ENCODE measurements around the gene KIFBP.

GRCh38 chr10:69010151-69010640 is 21.6 kb downstream of the KIFBP start:
- TF ChIP-seq XRCC3 (IDR thresholded peaks at IDR 0.05) (no peak), ATF6 (CRISPR knock-in tag; IDR thresholded peaks at IDR 0.05) (no peak), HMG20A (CRISPR knock-in tag; conservative IDR thresholded peaks at IDR 0.05) (no peak), EP300 (IDR thresholded peaks at IDR 0.05; ENCODE audit: low read length) (no peak), ZNF124 (CRISPR knock-in tag; IDR thresholded peaks at IDR 0.05) (no peak), MNT (conservative IDR thresholded peaks at IDR 0.05) (no peak), ZNF121 (CRISPR knock-in tag; conservative IDR thresholded peaks at IDR 0.05) (no peak), ZNF436 (CRISPR knock-in tag; IDR thresholded peaks at IDR 0.05) (no peak), KLF13 (tag; IDR thresholded peaks at IDR 0.05; ENCODE audit: borderline replicate concordance, low read depth) (no peak), POLR2A (conservative IDR thresholded peaks at IDR 0.05) (no peak), CTCF (IDR thresholded peaks at IDR 0.05 in 2 of 3, conservative IDR thresholded peaks at IDR 0.05 in 1 of 3; ENCODE audit: insufficient read depth in 2 of 3, low read depth in 1 of 3, low read length in 3 of 3) (no peak)

Data from K562 (cell line).